ENCODE data around the gene TGIF1. TPM values are rescaled to one million over a fixed set of nuclear protein-coding genes. Genes with fewer than 3 reads are reported as not detected.

Gene TGIF1
- total and polyA plus RNA-seq, 9 of the 15 experiments (the other 6 are each of a cell fraction or from before 2014, with no cell fraction given) = 16.1 to 77.7 (median 44.6) TPM

- Histone ChIP-seq H3K4me2 (ENCODE audit: insufficient read depth, low read length) (no peak overlapping the region; the same call in 1 of the 2 replicates), H3K27me3 (ENCODE audit: control insufficient read depth in 2 of 2, insufficient read depth in 2 of 2, low read length in 2 of 2) (no peaks in the 10 kb centered on the region), H3K9me3 (replicated peaks; ENCODE audit: control insufficient read depth, insufficient read depth, low read depth, low read length) (no peaks in the 10 kb centered on the region), H3K4me1 (replicated peaks in 1 of 2; ENCODE audit: control insufficient read depth in 2 of 2, insufficient read depth in 2 of 2, low read length in 2 of 2) (peaks cover 0 to 5% of the 10 kb centered on the region in 2 experiments; a peak in 1 of 5 replicates), H3K36me3 (ENCODE audit: control insufficient read depth, insufficient read depth, low read length) (no peaks in the 10 kb centered on the region), H4K20me1 (replicated peaks; ENCODE audit: control insufficient read depth, insufficient read depth, low read length) (no peaks in the 10 kb centered on the region), H3K27ac (ENCODE audit: extremely low read depth, low read depth, low read length) (no peak overlapping the region), H3K9ac (ENCODE audit: insufficient read depth in 1 of 2, low read depth in 2 of 2, low read length in 2 of 2) (no peak overlapping the region), H3K9me1 (ENCODE audit: control insufficient read depth, insufficient read depth, low read length) (no peaks in the 10 kb centered on the region), H3K79me2 (ENCODE audit: control insufficient read depth, insufficient read depth, low read length) (no peaks in the 10 kb centered on the region), H3K4me3 (no peak overlapping the region), H2AFZ (ENCODE audit: low read depth, low read length) (peak overlapping the region; percentile 58)
- intact Hi-C loops (cut with micrococcal nuclease) = no loop called here
- POLR2A ChIA-PET = no interaction called here
- no peak for TF ChIP-seq TEAD1 (CRISPR knock-in tag; IDR thresholded peaks at IDR 0.05)
- TF ChIP-seq ARID3A (IDR thresholded peaks at IDR 0.05; ENCODE audit: borderline replicate concordance, low read depth, low read length) = no peak
- TF ChIP-seq STAG1 (CRISPR knock-in tag; IDR thresholded peaks at IDR 0.05; ENCODE audit: borderline replicate concordance) = no peak
- TF ChIP-seq TFAM (CRISPR knock-in tag; conservative IDR thresholded peaks at IDR 0.05) = no peak
- TF ChIP-seq ZNF512 (tag; IDR thresholded peaks at IDR 0.05) = no peak
- TF ChIP-seq COPS2 (conservative IDR thresholded peaks at IDR 0.05) = no peak
- ATAC-seq = no peak
- in situ Hi-C loops (cut with MboI) = no loop called here
- BruUV-seq (replicated peaks) = no TSS peak
- CTCF ChIA-PET (ENCODE audit: low intra/inter-chr PET ratio) = no interaction called here
- no peak for FAIRE-seq
- 22% methylated on average over 5 of the region's 5 CpGs for WGBS (ENCODE audit: insufficient coverage, low coverage, missing lambda C conversion rate)
- DNase-seq (ENCODE audit: extremely low read depth in 1 of 4, low spot score in 3 of 4) = no peak
Measured at GRCh38 chr18:3500016-3500415, 50.0 kb downstream of the TGIF1 start.

All from K562 (cell line).